Measurements from ENCODE around the gene AIRE. TPM values are rescaled to one million over a fixed set of nuclear protein-coding genes. Genes with fewer than 3 reads are reported as not detected.

The AIRE gene
- polyA plus RNA-seq, 6 donors from 2014 or later: 0.34 to 1.7 (median 0.77) TPM

DNA sequence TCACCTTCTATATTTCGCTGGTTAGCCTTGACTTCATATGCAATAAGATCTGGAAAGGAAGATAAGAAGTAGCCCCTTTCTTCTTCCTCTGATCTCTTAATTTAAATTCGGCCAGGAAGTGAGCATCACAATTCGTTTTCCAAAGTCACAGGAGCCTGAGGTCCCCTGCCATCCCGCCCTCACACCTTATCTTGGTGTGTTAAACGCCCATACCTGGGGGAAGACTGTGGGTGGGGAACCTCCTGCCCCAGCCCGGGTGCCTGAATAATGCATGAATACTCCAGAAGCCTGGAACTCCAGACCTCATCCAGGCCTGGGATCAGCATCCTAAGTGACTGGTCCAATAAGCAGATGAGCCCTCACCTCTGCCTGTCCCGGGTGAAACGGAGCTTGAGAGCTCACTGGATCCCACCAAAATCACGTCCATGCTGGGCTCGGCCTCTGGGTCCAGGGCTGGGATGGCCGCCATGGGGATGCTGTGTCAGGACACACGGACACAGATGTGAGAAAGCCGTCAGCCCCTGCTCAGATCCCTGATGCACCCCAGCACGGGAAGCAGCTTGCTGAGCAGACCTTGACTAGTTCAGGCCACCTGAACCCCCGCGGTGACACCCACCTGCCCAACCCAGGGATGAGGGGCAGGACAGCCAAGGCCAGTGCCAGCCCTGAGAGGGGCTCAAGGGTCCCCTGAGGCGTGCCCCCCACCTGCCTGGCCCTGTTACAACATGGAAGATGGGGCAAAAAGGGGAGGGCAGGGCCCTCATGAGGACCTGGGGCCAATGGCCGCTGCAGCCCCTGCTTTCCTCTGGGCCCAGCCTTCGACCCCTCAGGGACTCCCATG is 24.7 kb upstream of the AIRE start:
- H3K4me1 Mint-ChIP-seq: no peaks in the 10 kb centered on the region
- no peak overlapping the region for H3K27ac Mint-ChIP-seq
- DNase-seq (no peak), ATAC-seq (ENCODE audit: low read depth in 2 of 2) (no peak)
- H3K4me3 Mint-ChIP-seq: no peak overlapping the region
- no peaks in the 10 kb centered on the region for H3K9me3 Mint-ChIP-seq
- no peaks in the 10 kb centered on the region for H3K36me3 Mint-ChIP-seq
- H3K27me3 Mint-ChIP-seq: no peaks in the 10 kb centered on the region

DNA sequence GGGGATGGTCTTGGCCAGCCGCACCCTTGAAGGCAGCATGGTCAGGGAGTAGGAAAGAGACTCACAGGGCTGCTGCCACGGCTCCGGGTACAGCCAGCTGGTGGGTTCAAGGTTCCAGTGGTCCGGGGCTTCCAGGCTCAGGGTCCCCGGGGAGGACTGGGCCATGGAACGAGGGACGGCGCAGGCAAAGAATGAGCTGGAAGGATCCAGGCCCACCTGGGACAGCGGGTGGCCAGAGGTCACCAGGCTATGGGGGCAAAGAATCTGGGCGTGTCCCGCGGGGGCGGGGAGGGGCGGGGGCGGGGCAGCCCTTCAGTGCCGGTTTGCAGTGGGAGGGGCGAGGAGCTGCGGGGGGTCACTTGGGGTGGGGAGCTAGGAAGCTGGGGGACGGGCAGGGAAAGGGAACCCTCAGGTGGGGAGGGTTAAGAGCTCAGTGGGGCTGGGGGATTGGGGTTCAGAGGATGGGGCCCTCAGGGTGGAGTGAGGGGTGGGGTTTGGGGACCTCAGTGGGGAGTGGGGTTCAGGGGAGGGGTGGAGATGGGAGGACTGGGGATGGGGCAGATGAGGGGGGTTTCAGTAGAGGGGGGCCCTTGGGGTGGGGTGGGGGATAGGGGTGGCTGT is 23.9 kb upstream of the AIRE start, which contains the start of gene DNMT3L:
Gene DNMT3L, minus strand, starts transcription at position 223 of the 621 bp plus-strand sequence. CDS start 638 bp downstream, outside the sequence.
- no peak within 1 kb of the TSS for H3K4me3 Mint-ChIP-seq
- no peaks in the 10 kb centered on the region for H3K36me3 Mint-ChIP-seq
- no peaks in the 10 kb centered on the region for H3K9me3 Mint-ChIP-seq
- no peaks in the 10 kb centered on the region for H3K27me3 Mint-ChIP-seq
- ATAC-seq (ENCODE audit: low read depth in 2 of 2): no peak
- DNase-seq: no peak
- no peak within 1 kb of the TSS for H3K27ac Mint-ChIP-seq
- H3K4me1 Mint-ChIP-seq: no peaks in the 10 kb centered on the region

GRCh38 chr21:44262338-44263056 is 23.2 kb upstream of the AIRE start:
- Mint-ChIP-seq H3K4me1 (peaks cover 2 to 5% (median 2%) of the 10 kb centered on the region in 3 donors), H3K27me3 (no peaks in the 10 kb centered on the region), H3K36me3 (no peaks in the 10 kb centered on the region), H3K27ac (no peak overlapping the region), H3K4me3 (no peak overlapping the region), H3K9me3 (no peaks in the 10 kb centered on the region)
- DNase-seq (no peak), ATAC-seq (ENCODE audit: low read depth in 2 of 2) (no peak)

DNA sequence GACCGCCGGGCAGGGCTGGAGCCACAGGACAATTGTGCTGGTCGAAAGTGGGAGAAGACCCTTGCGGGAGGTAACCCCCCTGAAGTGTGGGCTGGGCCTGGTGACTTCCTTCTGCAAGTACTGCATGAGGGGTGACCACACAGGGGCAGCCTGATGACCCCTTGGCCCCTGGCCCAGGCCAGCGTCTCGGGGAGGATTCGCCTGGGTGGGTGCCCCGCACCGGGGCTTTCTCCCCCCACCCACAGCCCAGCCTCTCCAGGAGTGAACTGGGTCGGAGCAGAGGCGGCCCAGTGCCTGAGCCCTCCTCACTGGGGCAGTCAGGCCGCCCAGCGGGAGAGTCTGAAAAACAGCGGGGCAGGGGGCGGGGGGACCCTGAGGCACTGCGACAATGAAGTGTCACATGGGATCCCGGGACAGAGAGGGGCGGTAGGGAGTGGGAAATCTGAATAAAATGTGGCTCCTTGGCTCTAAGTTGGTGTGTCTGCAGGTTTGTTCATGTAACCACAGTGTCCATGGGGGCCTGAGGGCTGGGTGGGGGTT is 22.4 kb upstream of the AIRE start:
- Mint-ChIP-seq H3K36me3 (no peaks in the 10 kb centered on the region), H3K27ac (peak overlapping the region in 2 of 6 donors; percentile 21 to 63), H3K27me3 (no peaks in the 10 kb centered on the region), H3K9me3 (no peaks in the 10 kb centered on the region), H3K4me1 (peaks cover 5 to 9% (median 8%) of the 10 kb centered on the region in 3 donors), H3K4me3 (no peak overlapping the region)
- DNase-seq (no peak), ATAC-seq (ENCODE audit: low read depth in 2 of 2) (no peak)

- DNase-seq (no peak), ATAC-seq (ENCODE audit: low read depth in 2 of 2) (no peak)
- Mint-ChIP-seq H3K36me3 (no peaks in the 10 kb centered on the region), H3K9me3 (no peaks in the 10 kb centered on the region), H3K27me3 (no peaks in the 10 kb centered on the region), H3K4me1 (peaks cover 5 to 10% (median 9%) of the 10 kb centered on the region in 3 donors), H3K27ac (peak overlapping the region in 1 of 6 donors; percentile 21), H3K4me3 (no peak overlapping the region)
Observed at GRCh38 chr21:44263768-44264167, 21.9 kb upstream of the AIRE start.

DNA sequence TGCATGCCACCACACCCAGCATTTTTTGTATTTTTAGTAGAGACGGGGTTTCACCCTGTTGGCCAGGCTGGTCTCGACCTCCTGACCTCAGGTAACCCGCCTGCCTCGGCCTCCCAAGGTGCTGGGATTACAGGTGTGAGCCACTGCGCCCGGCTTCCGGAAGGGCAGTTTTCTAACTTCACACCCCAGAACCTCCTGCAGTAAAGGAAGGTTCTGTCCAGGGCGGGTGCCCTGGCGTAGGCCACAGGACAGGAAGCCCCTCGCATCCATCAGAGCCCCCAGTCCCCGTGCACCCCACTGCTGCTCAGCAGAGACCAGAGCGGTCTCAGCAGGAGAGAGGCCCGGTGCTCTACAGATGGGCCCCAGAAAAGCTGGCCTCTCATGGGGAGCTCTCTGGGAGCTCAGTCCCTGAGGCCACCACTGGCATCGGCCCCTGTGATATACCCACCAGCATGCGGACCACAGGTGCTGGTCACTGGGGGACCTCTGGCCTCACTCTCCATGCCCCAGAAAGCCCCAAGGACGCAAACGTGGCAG is 19.9 kb upstream of the AIRE start:
- no peak for DNase-seq
- H3K27ac Mint-ChIP-seq: peak overlapping the region in 1 of 6 donors; percentile 27
- H3K4me1 Mint-ChIP-seq: peaks cover 5 to 10% (median 9%) of the 10 kb centered on the region in 3 donors

GRCh38 chr21:44267655-44268142 is 18.0 kb upstream of the AIRE start:
- Mint-ChIP-seq H3K4me3 (no peak overlapping the region), H3K4me1 (peaks cover 5 to 10% (median 9%) of the 10 kb centered on the region in 3 donors), H3K27ac (peak overlapping the region in 4 of 6 donors; percentile 28 to 83 (median 73)), H3K36me3 (no peaks in the 10 kb centered on the region), H3K9me3 (no peaks in the 10 kb centered on the region), H3K27me3 (no peaks in the 10 kb centered on the region)
- ATAC-seq (ENCODE audit: low read depth in 2 of 2) (peak; percentile 68 to 77), DNase-seq (peak; percentile 26)

More for the DNA sequence above, 19.9 kb upstream of the AIRE start:
- no peak overlapping the region for H3K4me3 Mint-ChIP-seq
- ATAC-seq (ENCODE audit: low read depth in 2 of 2): no peak
- H3K27me3 Mint-ChIP-seq: no peaks in the 10 kb centered on the region
- H3K9me3 Mint-ChIP-seq: no peaks in the 10 kb centered on the region
- H3K36me3 Mint-ChIP-seq: no peaks in the 10 kb centered on the region

GRCh38 chr21:44269090-44269489 is 16.6 kb upstream of the AIRE start:
- DNase-seq: no peak
- Mint-ChIP-seq H3K27ac (no peak overlapping the region), H3K27me3 (no peaks in the 10 kb centered on the region), H3K4me1 (peaks cover 5 to 10% (median 9%) of the 10 kb centered on the region in 3 donors), H3K36me3 (no peaks in the 10 kb centered on the region), H3K4me3 (no peak overlapping the region), H3K9me3 (no peaks in the 10 kb centered on the region)
- no peak for ATAC-seq (ENCODE audit: low read depth in 2 of 2)

DNA sequence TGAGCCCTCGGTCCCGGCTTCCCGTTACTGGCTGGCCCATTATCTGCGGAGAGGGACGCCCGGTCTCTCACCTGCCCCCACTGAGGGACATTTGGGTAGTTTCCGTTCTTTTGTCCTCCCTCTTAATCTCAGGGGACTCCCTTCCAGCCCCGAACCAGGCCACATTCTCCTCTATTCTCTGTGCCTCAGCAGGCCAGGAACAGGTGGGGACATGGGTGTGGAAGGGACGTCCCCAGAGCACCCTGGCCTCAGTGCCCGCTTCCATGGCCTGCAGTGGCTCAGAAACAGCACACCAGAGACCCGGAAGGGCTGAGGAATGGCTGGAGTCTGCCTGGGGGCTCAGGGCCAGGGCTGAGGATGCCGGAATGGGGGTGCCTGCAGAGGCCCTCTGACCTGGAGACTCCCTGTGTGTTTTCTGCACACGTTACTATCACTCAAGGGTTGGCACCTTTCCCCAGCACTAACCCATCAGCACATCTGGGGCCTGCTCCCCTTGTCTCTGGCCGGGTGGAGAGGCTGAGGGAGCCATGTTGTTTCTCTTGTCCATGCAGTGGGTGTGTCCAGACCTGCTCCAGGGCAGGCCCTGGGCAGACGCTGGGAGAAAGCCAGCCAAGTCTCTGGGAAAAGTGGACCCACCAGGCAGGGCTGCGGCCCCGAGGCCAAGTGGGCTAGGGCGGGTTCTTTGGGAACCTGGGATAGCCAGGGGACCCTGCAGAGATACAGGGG is 14.0 kb upstream of the AIRE start:
- Mint-ChIP-seq H3K27me3 (no peaks in the 10 kb centered on the region), H3K4me1 (peaks cover 5 to 10% (median 9%) of the 10 kb centered on the region in 3 donors), H3K27ac (peak overlapping the region in 2 of 6 donors; percentile 42 to 54), H3K9me3 (no peaks in the 10 kb centered on the region), H3K36me3 (no peaks in the 10 kb centered on the region), H3K4me3 (no peak overlapping the region)
- ATAC-seq (ENCODE audit: low read depth in 2 of 2): no peak
- no peak for DNase-seq

- Mint-ChIP-seq H3K9me3 (no peaks in the 10 kb centered on the region), H3K4me1 (peaks cover 1 to 9% (median 8%) of the 10 kb centered on the region in 3 donors), H3K27ac (no peak overlapping the region), H3K27me3 (no peaks in the 10 kb centered on the region), H3K4me3 (no peak overlapping the region), H3K36me3 (no peaks in the 10 kb centered on the region)
- DNase-seq: no peak
- no peak for ATAC-seq (ENCODE audit: low read depth in 2 of 2)
Observed at GRCh38 chr21:44272284-44272858, 13.3 kb upstream of the AIRE start.

GRCh38 chr21:44273046-44273445 is 12.6 kb upstream of the AIRE start:
- no peak overlapping the region for H3K4me3 Mint-ChIP-seq
- peaks cover 0 to 2% (median 2%) of the 10 kb centered on the region in 3 donors for H3K4me1 Mint-ChIP-seq
- no peak for ATAC-seq (ENCODE audit: low read depth in 2 of 2)
- H3K36me3 Mint-ChIP-seq: no peaks in the 10 kb centered on the region
- DNase-seq: no peak
- no peaks in the 10 kb centered on the region for H3K9me3 Mint-ChIP-seq
- H3K27ac Mint-ChIP-seq: peak overlapping the region in 1 of 6 donors; percentile 36
- no peaks in the 10 kb centered on the region for H3K27me3 Mint-ChIP-seq

DNA sequence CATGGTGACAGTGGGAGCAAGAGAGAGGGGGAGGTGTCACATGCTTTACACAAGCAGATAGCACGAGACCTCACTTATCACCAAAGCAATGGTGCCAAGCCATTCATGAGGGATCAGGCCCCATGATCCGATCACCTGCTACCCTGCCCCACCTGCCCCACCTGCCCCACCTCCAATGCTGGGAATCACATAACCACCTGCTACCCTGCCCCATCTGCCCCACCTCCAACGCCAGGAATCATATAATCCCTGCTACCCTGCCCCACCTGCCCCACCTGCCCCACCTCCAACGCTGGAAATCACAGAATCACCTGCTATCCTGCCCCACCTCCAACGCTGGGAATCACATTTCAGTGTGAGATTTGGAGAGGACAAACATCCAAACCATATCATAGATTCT is 10.6 kb upstream of the AIRE start:
- H3K36me3 Mint-ChIP-seq: no peaks in the 10 kb centered on the region
- H3K27ac Mint-ChIP-seq: peak overlapping the region in 1 of 6 donors; percentile 9
- H3K27me3 Mint-ChIP-seq: no peaks in the 10 kb centered on the region
- H3K9me3 Mint-ChIP-seq: no peaks in the 10 kb centered on the region
- H3K4me3 Mint-ChIP-seq: no peak overlapping the region
- DNase-seq (no peak), ATAC-seq (ENCODE audit: low read depth in 2 of 2) (no peak)
- H3K4me1 Mint-ChIP-seq: peaks cover 0 to 5% (median 3%) of the 10 kb centered on the region in 3 donors

All from naive B cell (primary cell).